OCI-LY1 (cell line): ENCODE measurements around the gene OR2M5.

Source experiments
- H2AFZ ChIP-seq: fragments of 200-600 bp; sonication (generic), shearing (Covaris generic); 2 replicates; pipeline ENCODE4 v1.6.0; 2014; ENCODE audit warnings: antibody characterized with exemption, mild to moderate bottlenecking, low read length
- H3F3A ChIP-seq: fragments of 200-600 bp; sonication (generic), shearing (Covaris generic); 2 replicates; pipeline ENCODE4 v1.6.0; 2014; ENCODE audit warnings: mild to moderate bottlenecking, antibody characterized with exemption, low read length, moderate library complexity; ENCODE audit not compliant: insufficient read depth
- H3K27ac ChIP-seq: fragments of 200-600 bp; sonication (generic); 2 replicates; pipeline ENCODE4 v1.5.1; 2014; ENCODE audit warnings: low read length, mixed run types, mild to moderate bottlenecking, low read depth; ENCODE audit not compliant: poor library complexity, severe bottlenecking
- H3K27me3 ChIP-seq: fragments of 200-600 bp; sonication (generic); 2 replicates; pipeline ENCODE4 v1.6.0; 2014; ENCODE audit warnings: antibody characterized with exemption, mild to moderate bottlenecking, low read length, moderate library complexity; ENCODE audit not compliant: insufficient read depth
- H3K36me3 ChIP-seq: fragments of 200-600 bp; sonication (generic); 2 replicates; pipeline ENCODE4 v1.6.1; 2014; ENCODE audit warnings: mild to moderate bottlenecking, antibody characterized with exemption, low read length, moderate library complexity, mixed read lengths; ENCODE audit not compliant: insufficient read depth
- H3K4me1 ChIP-seq: fragments of 200-600 bp; sonication (generic); 2 replicates; pipeline ENCODE4 v1.5.1; 2014; ENCODE audit warnings: mild to moderate bottlenecking, low read length, moderate library complexity; ENCODE audit not compliant: insufficient read depth, severe bottlenecking
- H3K4me2 ChIP-seq: fragments of 200-600 bp; sonication (generic), shearing (Covaris generic); 2 replicates; pipeline ENCODE4 v1.6.1; 2014; ENCODE audit warnings: low read length
- H3K4me3 ChIP-seq: fragments of 200-600 bp; sonication (generic); 2 replicates; pipeline ENCODE4 v1.5.1; 2014; ENCODE audit warnings: low read length, low read depth, mild to moderate bottlenecking, mixed read lengths; ENCODE audit not compliant: poor library complexity, severe bottlenecking
- H3K79me2 ChIP-seq: fragments of 200-600 bp; shearing (Covaris generic); 2 replicates; pipeline ENCODE4 v1.6.1; 2016; ENCODE audit warnings: mixed run types, low read length, mixed read lengths; ENCODE audit not compliant: insufficient read depth
- H3K9ac ChIP-seq: fragments of 200-600 bp; sonication (generic), shearing (Covaris generic); 2 replicates; pipeline ENCODE4 v1.6.1; 2014; ENCODE audit warnings: mild to moderate bottlenecking, low read length, mixed read lengths
- H3K9me2 ChIP-seq: fragments of 200-600 bp; sonication (generic), shearing (Covaris generic); 2 replicates; pipeline ENCODE4 v1.6.1; 2014; ENCODE audit warnings: low read depth, mild to moderate bottlenecking, low read length, mixed read lengths
- H3K9me3 ChIP-seq: fragments of 200-600 bp; shearing (Covaris generic); 2 replicates; pipeline ENCODE4 v1.6.1; 2014; ENCODE audit warnings: low read length, mixed read lengths
- H4K20me1 ChIP-seq: fragments of 200-600 bp; sonication (generic), shearing (Covaris generic); 2 replicates; pipeline ENCODE4 v1.6.0; 2016; ENCODE audit warnings: mild to moderate bottlenecking, low read length; ENCODE audit not compliant: insufficient read depth
- EZH2 ChIP-seq: fragments of 200-600 bp; sonication (generic), shearing (Covaris generic); IDR thresholded peaks from 2 replicates; pipeline ENCODE4 v1.8.0; 2017; ENCODE audit warnings: borderline replicate concordance, mixed run types, mild to moderate bottlenecking, antibody characterized with exemption, low read length, moderate library complexity, mixed read lengths
- TF ChIP-seq, protein P1 (sequence below): fragments of 200-600 bp; sonication (generic), shearing (Covaris generic); IDR thresholded peaks from 2 replicates; pipeline ENCODE4 v1.5.1; 2017; ENCODE audit warnings: mild to moderate bottlenecking, antibody characterized with exemption, low read length, moderate library complexity, mixed read lengths

OR2M5 gene

DNA sequence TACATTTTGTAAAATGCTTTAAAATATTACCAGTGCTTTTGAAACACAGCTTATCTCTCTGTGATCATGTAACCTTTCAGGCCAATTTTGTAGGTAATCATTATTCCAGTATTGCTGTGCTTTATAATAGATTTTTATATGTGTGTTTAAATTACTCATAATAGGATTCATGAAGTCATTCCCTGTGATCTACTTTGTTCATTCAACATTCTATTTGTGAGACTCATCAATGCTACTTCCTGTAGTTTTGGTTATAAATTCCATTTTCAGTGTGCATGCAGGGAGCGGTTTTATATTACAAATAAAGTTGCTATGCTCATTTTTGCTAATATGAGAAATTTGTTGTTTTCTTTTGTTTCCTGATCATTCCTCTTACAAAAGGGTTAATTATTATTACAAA, 4.1 kb upstream of the OR2M5 start:
- Histone ChIP-seq H3K4me2 (no peak overlapping the region), H3K9ac (no peak overlapping the region), H3K36me3 (no peaks in the 10 kb centered on the region), H3K4me1 (no peaks in the 10 kb centered on the region), H3K4me3 (no peak overlapping the region), H3K9me3 (no peaks in the 10 kb centered on the region), H4K20me1 (no peaks in the 10 kb centered on the region), H3K27me3 (no peaks in the 10 kb centered on the region), H3K27ac (no peak overlapping the region), H2AFZ (no peak overlapping the region), H3F3A (no peaks in the 10 kb centered on the region), H3K9me2 (no peaks in the 10 kb centered on the region), H3K79me2 (no peaks in the 10 kb centered on the region)
- TF ChIP-seq, protein P1, sequence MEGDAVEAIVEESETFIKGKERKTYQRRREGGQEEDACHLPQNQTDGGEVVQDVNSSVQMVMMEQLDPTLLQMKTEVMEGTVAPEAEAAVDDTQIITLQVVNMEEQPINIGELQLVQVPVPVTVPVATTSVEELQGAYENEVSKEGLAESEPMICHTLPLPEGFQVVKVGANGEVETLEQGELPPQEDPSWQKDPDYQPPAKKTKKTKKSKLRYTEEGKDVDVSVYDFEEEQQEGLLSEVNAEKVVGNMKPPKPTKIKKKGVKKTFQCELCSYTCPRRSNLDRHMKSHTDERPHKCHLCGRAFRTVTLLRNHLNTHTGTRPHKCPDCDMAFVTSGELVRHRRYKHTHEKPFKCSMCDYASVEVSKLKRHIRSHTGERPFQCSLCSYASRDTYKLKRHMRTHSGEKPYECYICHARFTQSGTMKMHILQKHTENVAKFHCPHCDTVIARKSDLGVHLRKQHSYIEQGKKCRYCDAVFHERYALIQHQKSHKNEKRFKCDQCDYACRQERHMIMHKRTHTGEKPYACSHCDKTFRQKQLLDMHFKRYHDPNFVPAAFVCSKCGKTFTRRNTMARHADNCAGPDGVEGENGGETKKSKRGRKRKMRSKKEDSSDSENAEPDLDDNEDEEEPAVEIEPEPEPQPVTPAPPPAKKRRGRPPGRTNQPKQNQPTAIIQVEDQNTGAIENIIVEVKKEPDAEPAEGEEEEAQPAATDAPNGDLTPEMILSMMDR: no peak
- no peak for TF ChIP-seq EZH2

GRCh38 chr1:248143311-248143710, 1.6 kb upstream of the OR2M5 start:
- Histone ChIP-seq H3K9ac (no peak overlapping the region), H3K4me3 (no peak overlapping the region), H3K36me3 (no peaks in the 10 kb centered on the region), H3K4me2 (no peak overlapping the region), H3K27me3 (no peaks in the 10 kb centered on the region), H3K79me2 (no peaks in the 10 kb centered on the region), H3K4me1 (no peaks in the 10 kb centered on the region), H3K9me2 (no peaks in the 10 kb centered on the region), H2AFZ (no peak overlapping the region), H3K27ac (no peak overlapping the region), H4K20me1 (no peaks in the 10 kb centered on the region), H3K9me3 (no peaks in the 10 kb centered on the region), H3F3A (no peaks in the 10 kb centered on the region)
- TF ChIP-seq, protein P1: no peak
- no peak for TF ChIP-seq EZH2

DNA sequence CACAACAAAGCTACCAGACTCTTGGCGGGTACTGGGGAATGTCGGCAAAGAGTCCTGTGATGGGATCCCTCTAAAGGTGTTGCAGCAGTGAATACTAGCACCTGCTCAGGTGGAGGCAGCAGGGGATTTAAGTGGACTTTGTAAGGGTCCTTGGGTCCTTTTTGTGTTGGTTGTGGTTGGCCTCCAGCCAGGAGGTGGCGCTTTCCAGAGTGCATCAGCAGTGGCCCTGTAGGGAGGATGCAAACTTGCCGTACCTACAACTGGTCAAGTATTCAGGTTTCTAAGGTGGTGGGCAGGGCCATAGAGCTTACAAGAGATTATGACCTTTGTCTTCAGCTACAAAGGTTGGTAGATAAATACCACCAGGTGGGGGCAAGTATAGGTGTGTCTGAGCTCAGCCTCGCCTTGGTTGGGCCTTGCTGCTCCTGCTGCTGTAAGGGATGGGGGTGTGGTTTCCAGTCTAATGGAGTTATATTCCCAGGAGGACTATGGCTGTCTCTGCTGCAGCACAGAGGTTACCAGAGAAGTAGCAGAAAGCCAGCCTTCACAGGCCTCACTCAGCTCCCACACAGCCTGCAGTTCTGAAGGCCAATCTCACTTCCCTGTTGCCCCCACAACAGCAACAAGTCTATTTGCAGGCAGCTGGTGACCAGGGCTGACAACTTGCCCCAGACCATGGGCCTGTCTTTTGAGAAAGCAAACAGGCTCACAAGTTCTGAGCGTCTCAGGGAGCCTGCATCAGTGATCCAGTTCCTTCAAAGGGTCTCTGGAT, 7.3 kb downstream of the OR2M5 start:
- Histone ChIP-seq H4K20me1 (no peaks in the 10 kb centered on the region), H3K27ac (no peak overlapping the region), H3K4me1 (no peaks in the 10 kb centered on the region), H3K27me3 (no peaks in the 10 kb centered on the region), H3K9me3 (no peaks in the 10 kb centered on the region), H3K9me2 (no peaks in the 10 kb centered on the region; the same call in 1 of the 2 replicates), H3F3A (no peaks in the 10 kb centered on the region), H2AFZ (no peak overlapping the region), H3K79me2 (no peaks in the 10 kb centered on the region), H3K4me2 (no peak overlapping the region), H3K36me3 (no peaks in the 10 kb centered on the region), H3K4me3 (no peak overlapping the region), H3K9ac (no peak overlapping the region)
- TF ChIP-seq, protein P1: peak; percentile 18; the same call in 1 of the 2 replicates
- TF ChIP-seq EZH2: no peak
